H9 (cell line): ENCODE results near the gene CD93. TPM values are rescaled to one million over a fixed set of nuclear protein-coding genes. Genes with fewer than 3 reads are reported as not detected.
A peak's percentile ranks its signal among the peaks of the same experiment; 100 is the strongest.

Source experiments
- DNase-seq: peaks from one replicate; pipeline ENCODE4 v3.0.0-alpha.2; 2017
- H2AFZ ChIP-seq: one replicate; pipeline ENCODE4 v1.6.1; 2013; ENCODE audit warnings: mild to moderate bottlenecking, low read length, control low read depth, moderate library complexity
- H2AK5ac ChIP-seq: 2 replicates; pipeline ENCODE4 v1.6.1; 2013; ENCODE audit warnings: low read length, control low read depth, mixed read lengths; ENCODE audit not compliant: insufficient read length
- H2BK120ac ChIP-seq: one replicate; pipeline ENCODE4 v1.6.1; 2013; ENCODE audit warnings: low read depth, mild to moderate bottlenecking, low read length, control low read depth, inconsistent platforms; ENCODE audit not compliant: poor library complexity, severe bottlenecking
- H2BK12ac ChIP-seq: 2 replicates; pipeline ENCODE4 v1.6.1; 2013; ENCODE audit warnings: low read length, control low read depth, mixed read lengths, low read depth; ENCODE audit not compliant: insufficient read length
- H2BK15ac ChIP-seq: 2 replicates; pipeline ENCODE4 v1.6.1; 2013; ENCODE audit warnings: low read depth, low read length, control low read depth
- H2BK20ac ChIP-seq: one replicate; pipeline ENCODE4 v1.6.1; 2013; ENCODE audit warnings: low read depth, mild to moderate bottlenecking, low read length, control low read depth, inconsistent platforms; ENCODE audit not compliant: poor library complexity, severe bottlenecking
- H2BK5ac ChIP-seq: 2 replicates; pipeline ENCODE4 v1.6.1; 2013; ENCODE audit warnings: low read length, control low read depth, mixed read lengths; ENCODE audit not compliant: insufficient read length
- H3K14ac ChIP-seq: 2 replicates; pipeline ENCODE4 v1.6.1; 2013; ENCODE audit warnings: low read length, control low read depth; ENCODE audit not compliant: insufficient read depth
- H3K18ac ChIP-seq: 2 replicates; pipeline ENCODE4 v1.6.1; 2013; ENCODE audit warnings: low read depth, mild to moderate bottlenecking, mixed read lengths, low read length, control low read depth; ENCODE audit not compliant: insufficient read length
- H3K23ac ChIP-seq: 2 replicates; pipeline ENCODE4 v1.6.1; 2013; ENCODE audit warnings: low read length, control low read depth, mixed read lengths, low read depth; ENCODE audit not compliant: insufficient read length
- H3K23me2 ChIP-seq: 2 replicates; pipeline ENCODE4 v1.6.1; 2013; ENCODE audit warnings: low read depth, mild to moderate bottlenecking, mixed read lengths, low read length, control low read depth; ENCODE audit not compliant: insufficient read length, poor library complexity, severe bottlenecking
- H3K27ac ChIP-seq: 2 replicates; pipeline ENCODE4 v1.5.1; 2013; ENCODE audit warnings: low read length, control low read depth, mixed read lengths, low read depth; ENCODE audit not compliant: insufficient read length
- H3K27me3 ChIP-seq: 2 replicates; pipeline ENCODE4 v1.6.1; 2013; ENCODE audit warnings: low read length, control low read depth, inconsistent platforms; ENCODE audit not compliant: insufficient read depth
- H3K4ac ChIP-seq: 2 replicates; pipeline ENCODE4 v1.6.1; 2013; ENCODE audit warnings: low read depth, mild to moderate bottlenecking, control low read depth, inconsistent platforms, low read length, moderate library complexity
- H3K4me1 ChIP-seq: 2 replicates; pipeline ENCODE4 v1.6.1; 2013; ENCODE audit warnings: low read length, control low read depth, inconsistent platforms; ENCODE audit not compliant: insufficient read depth
- H3K4me2 ChIP-seq: 2 replicates; pipeline ENCODE4 v1.6.1; 2013; ENCODE audit warnings: low read length, control low read depth, mixed read lengths; ENCODE audit not compliant: insufficient read length, insufficient read depth
- H3K56ac ChIP-seq: 2 replicates; pipeline ENCODE4 v1.6.1; 2013; ENCODE audit warnings: low read depth, mild to moderate bottlenecking, mixed read lengths, low read length, control low read depth; ENCODE audit not compliant: insufficient read length
- H3K79me1 ChIP-seq: 2 replicates; pipeline ENCODE4 v1.6.1; 2013; ENCODE audit warnings: low read depth, mild to moderate bottlenecking, moderate library complexity, low read length, control low read depth, inconsistent platforms; ENCODE audit not compliant: insufficient read depth, poor library complexity, severe bottlenecking
- H3K79me2 ChIP-seq: 2 replicates; pipeline ENCODE4 v1.6.1; 2013; ENCODE audit warnings: low read length, control low read depth, inconsistent platforms; ENCODE audit not compliant: insufficient read depth
- H3K9ac ChIP-seq: 2 replicates; pipeline ENCODE4 v1.6.1; 2013; ENCODE audit warnings: low read length, control low read depth, mixed read lengths; ENCODE audit not compliant: insufficient read length; ENCODE audit errors: extremely low read depth
- H3K9me3 ChIP-seq: one replicate; pipeline ENCODE4 v1.6.1; 2013; ENCODE audit warnings: low read depth, low read length, inconsistent platforms; ENCODE audit not compliant: control insufficient read depth
- H3T11ph ChIP-seq: one replicate; pipeline ENCODE4 v1.6.1; 2013; ENCODE audit warnings: mild to moderate bottlenecking, low read length, control low read depth, inconsistent platforms
- H4K20me1 ChIP-seq: one replicate; pipeline ENCODE4 v1.6.1; 2013; ENCODE audit not compliant: control insufficient read depth, insufficient read length, insufficient read depth
- H4K5ac ChIP-seq: 2 replicates; pipeline ENCODE4 v1.6.1; 2013; ENCODE audit warnings: low read depth, mild to moderate bottlenecking, mixed read lengths, low read length, control low read depth; ENCODE audit not compliant: insufficient read length
- H4K8ac ChIP-seq: replicated peaks from 2 replicates; pipeline ENCODE4 v1.6.1; 2013; ENCODE audit warnings: low read length, control low read depth, mixed read lengths, low read depth; ENCODE audit not compliant: insufficient read length
- H4K91ac ChIP-seq: 2 replicates; pipeline ENCODE4 v1.6.1; 2013; ENCODE audit warnings: low read depth, mild to moderate bottlenecking, moderate library complexity, mixed read lengths, low read length, control low read depth; ENCODE audit not compliant: insufficient read length
- H3K27ac Mint-ChIP-seq, 3 experiments: 2 replicates in 2 of 3; 3 replicates in 1 of 3; pipeline ENCODE4 v1.8.0; 2020 to 2021; ENCODE audit warnings: mixed read lengths in 3 of 3, mild to moderate bottlenecking in 1 of 3, moderate library complexity in 1 of 3
- H3K27me3 Mint-ChIP-seq: 2 replicates; pipeline ENCODE4 v1.8.0; 2021; ENCODE audit warnings: low read depth, mild to moderate bottlenecking, moderate library complexity, mixed read lengths
- H3K36me3 Mint-ChIP-seq, 3 experiments: 2 replicates in 2 of 3; 3 replicates in 1 of 3; pipeline ENCODE4 v1.8.0; 2020 to 2021; ENCODE audit warnings: low read depth in 3 of 3, mixed read lengths in 3 of 3; ENCODE audit not compliant: insufficient read depth in 1 of 3
- H3K4me1 Mint-ChIP-seq, 2 experiments: 2 replicates each; pipeline ENCODE4 v1.8.0; 2020; ENCODE audit warnings: mixed read lengths in 2 of 2
- H3K4me3 Mint-ChIP-seq, 2 experiments: 2 replicates in 1 of 2; 3 replicates in 1 of 2; pipeline ENCODE4 v1.8.0; 2020 to 2021; ENCODE audit warnings: mild to moderate bottlenecking in 2 of 2, mixed read lengths in 2 of 2, moderate library complexity in 1 of 2
- H3K9me3 Mint-ChIP-seq, 2 experiments: 2 replicates in 1 of 2; 3 replicates in 1 of 2; pipeline ENCODE4 v1.8.0; 2020; ENCODE audit warnings: mild to moderate bottlenecking in 2 of 2, mixed read lengths in 2 of 2, moderate library complexity in 1 of 2
- total RNA-seq: library from RNA; stranded (reverse); gene quantifications from 2 replicates; pipeline ENCODE4 v1.2.1, GENCODE V29; 2021
- TF ChIP-seq, protein P1 (sequence below): fragments of 200-600 bp; sonication (generic); conservative IDR thresholded peaks from 3 replicates; pipeline ENCODE4 v1.8.0; 2021; ENCODE audit warnings: antibody characterized with exemption, mild to moderate bottlenecking

The CD93 gene
- total RNA-seq, 1 experiment from 2014 or later, result not detected

DNA sequence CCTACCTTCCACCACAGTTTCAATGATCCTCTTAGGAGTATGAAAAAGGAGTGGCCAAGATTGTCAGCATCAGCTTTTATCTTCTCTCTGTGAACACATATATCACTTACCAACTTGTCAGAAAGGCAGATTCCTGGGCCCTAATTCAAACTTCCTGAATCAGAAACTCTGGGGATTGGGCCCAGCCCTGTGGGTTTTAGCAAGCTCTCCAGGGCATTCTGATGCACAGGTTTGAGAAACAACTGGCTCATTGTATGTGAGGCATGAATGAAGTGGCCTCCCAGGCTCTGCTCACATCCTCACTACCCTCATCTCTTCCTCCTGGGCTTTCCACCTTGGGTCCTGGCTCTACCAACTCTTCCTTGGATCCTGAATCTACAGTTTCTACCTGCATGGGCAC, 23.5 kb downstream of the CD93 start:
- H3K27ac ChIP-seq, result no peak overlapping the region
- no peaks in the 10 kb centered on the region; the same call in 1 of the 2 replicates for H3K27me3 Mint-ChIP-seq
- peak overlapping the region in 2 of 3 experiments; percentile 13 to 20; a peak in 2 of 7 replicates for H3K27ac Mint-ChIP-seq
- peaks cover 3% of the 10 kb centered on the region; the same call in 1 of the 2 replicates for H3K4me1 ChIP-seq
- DNase-seq, result no peak
- H3K23ac ChIP-seq, result no peak overlapping the region
- no peaks in the 10 kb centered on the region for H3K9me3 Mint-ChIP-seq
- H2BK5ac ChIP-seq, result no peak overlapping the region
- no peaks in the 10 kb centered on the region for H3K79me1 ChIP-seq
- no peak overlapping the region for H3K4ac ChIP-seq
- H2BK12ac ChIP-seq, result no peak overlapping the region
- no peak overlapping the region for H2BK20ac ChIP-seq
- no peak overlapping the region for H4K91ac ChIP-seq
- no peak overlapping the region for H2BK120ac ChIP-seq
- H3K4me2 ChIP-seq, result no peak overlapping the region
- TF ChIP-seq, protein P1, sequence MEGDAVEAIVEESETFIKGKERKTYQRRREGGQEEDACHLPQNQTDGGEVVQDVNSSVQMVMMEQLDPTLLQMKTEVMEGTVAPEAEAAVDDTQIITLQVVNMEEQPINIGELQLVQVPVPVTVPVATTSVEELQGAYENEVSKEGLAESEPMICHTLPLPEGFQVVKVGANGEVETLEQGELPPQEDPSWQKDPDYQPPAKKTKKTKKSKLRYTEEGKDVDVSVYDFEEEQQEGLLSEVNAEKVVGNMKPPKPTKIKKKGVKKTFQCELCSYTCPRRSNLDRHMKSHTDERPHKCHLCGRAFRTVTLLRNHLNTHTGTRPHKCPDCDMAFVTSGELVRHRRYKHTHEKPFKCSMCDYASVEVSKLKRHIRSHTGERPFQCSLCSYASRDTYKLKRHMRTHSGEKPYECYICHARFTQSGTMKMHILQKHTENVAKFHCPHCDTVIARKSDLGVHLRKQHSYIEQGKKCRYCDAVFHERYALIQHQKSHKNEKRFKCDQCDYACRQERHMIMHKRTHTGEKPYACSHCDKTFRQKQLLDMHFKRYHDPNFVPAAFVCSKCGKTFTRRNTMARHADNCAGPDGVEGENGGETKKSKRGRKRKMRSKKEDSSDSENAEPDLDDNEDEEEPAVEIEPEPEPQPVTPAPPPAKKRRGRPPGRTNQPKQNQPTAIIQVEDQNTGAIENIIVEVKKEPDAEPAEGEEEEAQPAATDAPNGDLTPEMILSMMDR, result no peak
- H2BK15ac ChIP-seq, result no peak overlapping the region
- H4K8ac ChIP-seq, result no peak overlapping the region
- H2AFZ ChIP-seq, result no peak overlapping the region
- no peak overlapping the region for H2AK5ac ChIP-seq
- H3K4me3 Mint-ChIP-seq, result no peak overlapping the region; a peak in 1 of 5 replicates
- H3K14ac ChIP-seq, result no peak overlapping the region
- H3K9me3 ChIP-seq, result no peaks in the 10 kb centered on the region
- no peak overlapping the region for H3K9ac ChIP-seq
- no peak overlapping the region for H3K18ac ChIP-seq
- peaks cover 21 to 35% of the 10 kb centered on the region in 2 experiments for H3K4me1 Mint-ChIP-seq
- no peaks in the 10 kb centered on the region for H3K36me3 Mint-ChIP-seq
- H3K79me2 ChIP-seq, result no peaks in the 10 kb centered on the region
- H4K20me1 ChIP-seq, result no peaks in the 10 kb centered on the region
- H3K56ac ChIP-seq, result no peak overlapping the region
- H3K27me3 ChIP-seq, result no peaks in the 10 kb centered on the region
- no peaks in the 10 kb centered on the region for H3K23me2 ChIP-seq
- H4K5ac ChIP-seq, result no peak overlapping the region
- no peak overlapping the region for H3T11ph ChIP-seq
